ENCODE results near the gene ISYNA1. TPM values are rescaled to one million over a fixed set of nuclear protein-coding genes. Genes with fewer than 3 reads are reported as not detected.
A peak's percentile ranks its signal among the peaks of the same experiment; 100 is the strongest.

The ISYNA1 gene
- total RNA-seq, 1 experiment from 2014 or later = 6.8 TPM

DNA sequence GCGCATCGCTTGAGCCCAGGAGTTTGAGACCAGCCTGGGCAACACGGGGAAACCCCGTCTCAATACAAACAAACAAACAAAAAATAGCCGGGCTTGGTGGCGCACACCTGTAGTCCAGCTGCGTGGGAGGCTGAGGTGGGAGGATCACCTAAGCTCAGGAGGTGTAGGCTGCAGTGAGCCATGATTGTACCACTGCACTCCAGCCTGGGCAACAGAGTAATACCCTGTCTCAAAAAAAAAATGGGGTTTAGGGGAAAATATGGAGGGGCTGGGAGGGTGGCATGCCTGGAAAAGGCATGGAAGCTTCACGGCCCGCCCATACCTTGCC, 1.9 kb upstream of the ISYNA1 start:
- Mint-ChIP-seq H3K9me3 (ENCODE audit: unreplicated experiment) (peaks cover 8% of the 10 kb centered on the region), H3K27me3 (ENCODE audit: insufficient read depth, unreplicated experiment) (no peaks in the 10 kb centered on the region), H3K4me3 (ENCODE audit: unreplicated experiment) (no peak overlapping the region), H3K36me3 (ENCODE audit: insufficient read depth, unreplicated experiment) (peaks cover 38% of the 10 kb centered on the region), H3K27ac (ENCODE audit: low read depth, unreplicated experiment) (no peak overlapping the region), H3K4me1 (ENCODE audit: insufficient read depth, unreplicated experiment) (peaks cover 33% of the 10 kb centered on the region)
- no TSS peak for BruUV-seq (replicated peaks)
- intact Hi-C loops (cut with micrococcal nuclease) = no loop called here
- no peak for DNase-seq (ENCODE audit: unreplicated experiment)
- ChIA-PET POLR2A (interaction anchor here (0.7 to 2.3 kb wide), 3 partner anchors 21 to 150 kb away, joined by 3 to 8 read pairs (median 8); partner anchors contain the start of genes SSBP4 and UBA52), CTCF (interaction anchor here (0.9 to 3.7 kb wide), 4 partner anchors 9 to 475 kb away, joined by 3 to 25 read pairs (median 3); no protein-coding TSS in a partner anchor)
- TF ChIP-seq CTCF (IDR thresholded peaks at IDR 0.05; ENCODE audit: unreplicated experiment) = no peak

- BruUV-seq (replicated peaks) = no TSS peak
- Mint-ChIP-seq H3K27ac (ENCODE audit: low read depth, unreplicated experiment) (peak overlapping the region; percentile 19), H3K4me1 (ENCODE audit: insufficient read depth, unreplicated experiment) (peaks cover 33% of the 10 kb centered on the region), H3K36me3 (ENCODE audit: insufficient read depth, unreplicated experiment) (peaks cover 41% of the 10 kb centered on the region), H3K27me3 (ENCODE audit: insufficient read depth, unreplicated experiment) (no peaks in the 10 kb centered on the region), H3K9me3 (ENCODE audit: unreplicated experiment) (peaks cover 8% of the 10 kb centered on the region), H3K4me3 (ENCODE audit: unreplicated experiment) (peak overlapping the region; percentile 35)
- ChIA-PET POLR2A (interaction anchor here (0.6 to 2.3 kb wide), 7 partner anchors 13 to 150 kb away, joined by 3 to 8 read pairs (median 4); partner anchors contain the start of genes FKBP8, LSM4, SSBP4 and UBA52), CTCF (interaction anchor here (0.6 to 3.7 kb wide), 4 partner anchors 12 to 476 kb away, joined by 3 to 25 read pairs (median 4); no protein-coding TSS in a partner anchor)
- DNase-seq (ENCODE audit: unreplicated experiment) = peak; percentile 95
- intact Hi-C loops (cut with micrococcal nuclease) = no loop called here
- no peak for TF ChIP-seq CTCF (IDR thresholded peaks at IDR 0.05; ENCODE audit: unreplicated experiment)
These were observed 1.3 kb upstream of the ISYNA1 start for GRCh38 chr19:18439025-18439909.

DNA sequence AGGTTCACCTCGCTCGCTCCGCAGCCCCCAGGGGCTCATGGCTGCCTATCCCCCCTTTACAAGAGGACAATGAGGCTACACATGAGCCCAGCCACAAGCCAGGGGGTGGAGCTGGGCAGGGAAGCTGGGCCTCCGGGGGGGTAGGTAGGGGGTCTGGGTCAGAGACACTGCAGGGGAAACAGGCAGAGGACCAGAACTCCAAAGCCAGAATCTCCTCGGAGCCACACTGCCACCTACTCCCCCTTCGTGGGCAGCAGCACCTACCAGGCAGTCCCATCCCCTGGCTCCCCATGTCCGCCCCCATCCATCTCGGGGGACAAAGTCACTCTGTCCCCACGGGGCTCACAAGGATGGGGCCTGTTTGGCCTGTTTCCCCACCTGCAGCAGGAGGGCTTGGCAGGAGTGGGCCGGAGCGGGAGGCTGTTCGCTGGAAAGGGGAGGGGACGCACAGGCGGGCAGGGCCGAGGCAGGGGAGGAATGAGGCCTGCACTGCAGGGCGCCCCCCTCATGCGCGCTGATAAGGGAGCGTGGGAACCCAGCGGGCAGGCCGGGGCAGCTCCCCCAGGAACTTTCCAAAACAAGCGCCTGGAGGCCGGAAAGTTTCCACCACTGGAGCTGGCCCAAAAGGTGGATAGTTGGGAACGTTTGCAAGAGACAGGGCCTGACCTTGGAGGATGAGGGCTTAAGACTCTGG, 545 bp upstream of the ISYNA1 start:
- ChIA-PET POLR2A (interaction anchor here (0.6 to 2.3 kb wide), 6 partner anchors 12 to 133 kb away, joined by 3 to 8 read pairs (median 4); partner anchors contain the start of genes FKBP8, LSM4, SSBP4 and UBA52), CTCF (interaction anchor here (0.6 to 3.7 kb wide), 4 partner anchors 12 to 431 kb away, joined by 3 to 25 read pairs (median 4); no protein-coding TSS in a partner anchor)
- Mint-ChIP-seq H3K9me3 (ENCODE audit: unreplicated experiment) (peaks cover 8% of the 10 kb centered on the region), H3K36me3 (ENCODE audit: insufficient read depth, unreplicated experiment) (peaks cover 37% of the 10 kb centered on the region), H3K4me3 (ENCODE audit: unreplicated experiment) (peak overlapping the region; percentile 31), H3K4me1 (ENCODE audit: insufficient read depth, unreplicated experiment) (peaks cover 33% of the 10 kb centered on the region), H3K27me3 (ENCODE audit: insufficient read depth, unreplicated experiment) (no peaks in the 10 kb centered on the region), H3K27ac (ENCODE audit: low read depth, unreplicated experiment) (peak overlapping the region; percentile 19)
- TF ChIP-seq CTCF (IDR thresholded peaks at IDR 0.05; ENCODE audit: unreplicated experiment) = no peak
- intact Hi-C loops (cut with micrococcal nuclease) = no loop called here
- BruUV-seq (replicated peaks) = no TSS peak
- DNase-seq (ENCODE audit: unreplicated experiment) = peak; percentile 75
